ENCODE data around the gene WDR62.

WDR62 gene

DNA sequence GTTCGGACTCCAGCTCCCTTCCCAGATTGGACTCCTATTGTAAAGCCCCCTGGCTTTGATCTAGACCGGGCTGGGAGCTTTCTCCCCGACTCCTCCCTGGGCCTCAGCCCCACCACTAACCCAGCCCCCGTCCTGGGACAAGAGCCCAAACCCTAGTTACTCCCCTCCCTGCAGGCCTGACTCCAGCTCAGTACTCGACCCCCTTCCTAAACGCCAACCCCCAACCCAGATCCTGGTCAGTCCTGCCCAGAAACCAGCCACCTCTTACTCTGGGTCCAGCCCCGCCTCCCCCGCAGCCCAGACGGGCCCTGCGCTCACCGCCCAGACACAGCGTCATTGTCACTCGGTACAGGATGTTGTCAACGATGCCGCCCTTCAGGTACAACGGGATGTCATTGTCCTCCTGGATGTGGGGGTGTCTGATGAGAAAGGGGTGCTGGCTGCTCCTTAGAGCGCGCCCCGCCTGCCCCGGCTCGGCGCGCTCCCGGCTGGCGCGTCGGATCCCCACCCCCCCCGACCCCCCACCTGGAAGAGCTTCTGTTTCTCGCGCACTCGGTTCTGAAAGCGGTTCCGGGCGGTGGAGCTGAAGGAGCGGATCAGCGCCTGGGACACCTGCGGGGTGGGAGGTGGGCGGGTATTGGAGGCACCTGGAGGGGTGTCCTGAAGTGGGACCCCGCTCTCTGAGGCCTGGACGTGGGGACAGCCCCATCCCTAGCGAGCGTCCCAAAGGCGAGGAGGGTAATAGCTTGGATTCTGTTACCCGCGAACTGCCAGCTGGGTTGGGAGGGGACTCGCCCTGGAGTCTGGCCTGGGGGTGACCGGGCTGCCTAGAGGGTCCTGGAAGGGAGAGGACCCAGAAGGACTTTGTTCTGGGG lies 96.7 kb downstream of the WDR62 start:
- DNase-seq, result no peak
- Histone ChIP-seq H3K4me3 (ENCODE audit: insufficient read depth, low read depth, low read length, poor library complexity, severe bottlenecking) (no peak overlapping the region), H3K9me3 (ENCODE audit: control insufficient read depth, low read length) (no peaks in the 10 kb centered on the region), H3K27ac (ENCODE audit: insufficient read depth, low read length, poor library complexity, severe bottlenecking) (no peak overlapping the region), H3K36me3 (ENCODE audit: control insufficient read depth, insufficient read depth, low read length) (peaks cover 42% of the 10 kb centered on the region), H3K4me1 (ENCODE audit: control insufficient read depth, insufficient read depth, low read length, poor library complexity, severe bottlenecking) (no peaks in the 10 kb centered on the region), H3K27me3 (replicated peaks; ENCODE audit: control insufficient read depth, insufficient read depth, low read length, poor library complexity, severe bottlenecking) (no peaks in the 10 kb centered on the region)

DNA sequence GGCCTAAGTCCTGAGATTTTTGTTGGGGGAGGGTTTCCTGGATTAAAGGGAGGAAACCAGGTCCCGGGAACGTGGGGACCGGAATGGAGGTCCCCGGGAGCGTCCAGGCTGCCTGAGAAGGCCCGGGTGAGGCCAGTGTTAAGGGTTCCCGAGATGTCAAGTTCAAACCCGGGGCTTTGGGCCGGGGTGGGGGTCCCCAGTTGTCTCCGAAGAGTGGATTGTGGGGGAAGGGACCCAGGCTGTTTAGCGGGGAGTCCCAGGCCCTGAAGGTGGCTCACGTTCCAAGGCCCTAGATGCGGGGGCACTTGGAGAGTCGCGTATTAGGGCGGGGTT lies 97.3 kb downstream of the WDR62 start:
- Histone ChIP-seq H3K9me3 (ENCODE audit: control insufficient read depth, low read length) (no peaks in the 10 kb centered on the region), H3K4me3 (ENCODE audit: insufficient read depth, low read depth, low read length, poor library complexity, severe bottlenecking) (no peak overlapping the region), H3K36me3 (ENCODE audit: control insufficient read depth, insufficient read depth, low read length) (peaks cover 36% of the 10 kb centered on the region), H3K27me3 (replicated peaks; ENCODE audit: control insufficient read depth, insufficient read depth, low read length, poor library complexity, severe bottlenecking) (no peaks in the 10 kb centered on the region), H3K4me1 (ENCODE audit: control insufficient read depth, insufficient read depth, low read length, poor library complexity, severe bottlenecking) (no peaks in the 10 kb centered on the region), H3K27ac (ENCODE audit: insufficient read depth, low read length, poor library complexity, severe bottlenecking) (no peak overlapping the region)
- DNase-seq, result no peak

DNA sequence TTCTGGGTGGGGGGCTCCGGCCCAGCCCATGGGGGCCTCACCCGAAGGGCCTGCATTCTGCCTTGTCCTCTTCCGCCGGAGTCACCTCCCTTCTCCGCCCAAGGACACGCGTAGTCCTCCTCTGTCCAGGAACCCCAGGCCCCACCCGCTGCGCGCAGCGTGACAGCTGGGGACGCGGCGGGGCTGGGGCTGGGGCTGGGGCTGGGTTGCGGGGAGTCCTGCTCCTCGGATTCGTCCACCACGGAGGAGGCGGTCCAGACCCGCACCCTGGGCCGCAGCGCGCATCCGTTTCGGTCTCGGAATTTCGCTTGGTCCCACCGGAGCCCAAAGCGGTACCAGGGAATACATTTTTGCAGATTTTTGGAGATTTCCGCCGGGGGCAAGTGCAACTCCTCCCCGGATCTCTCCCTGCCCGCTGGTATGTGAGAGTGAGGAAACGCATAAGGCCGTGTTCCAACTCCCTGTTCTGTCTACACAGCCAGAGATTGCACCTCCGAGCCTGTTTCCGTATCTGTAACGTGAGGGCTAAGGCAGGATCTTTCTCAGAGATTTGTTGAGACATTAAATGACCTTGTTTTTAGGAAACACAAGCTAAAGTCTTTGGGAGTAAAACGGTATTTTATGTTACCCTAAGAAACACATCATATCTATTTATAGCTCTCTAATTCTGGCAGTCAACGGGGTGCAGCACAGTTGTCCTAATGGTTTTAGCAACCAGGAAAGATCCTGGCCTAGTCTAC lies 97.8 kb downstream of the WDR62 start, which contains the start of gene COX7A1:
Gene COX7A1 (minus strand): TSS at position 96 of the 740 bp plus-strand sequence. CDS start 40 bp downstream, at position 56.
- no peaks in the 10 kb centered on the region for H3K9me3 ChIP-seq (ENCODE audit: control insufficient read depth, low read length)
- H3K4me1 ChIP-seq (ENCODE audit: control insufficient read depth, insufficient read depth, low read length, poor library complexity, severe bottlenecking), result no peaks in the 10 kb centered on the region
- no peak within 1 kb of the TSS for H3K27ac ChIP-seq (ENCODE audit: insufficient read depth, low read length, poor library complexity, severe bottlenecking)
- no peak for DNase-seq
- no peak within 1 kb of the TSS for H3K4me3 ChIP-seq (ENCODE audit: insufficient read depth, low read depth, low read length, poor library complexity, severe bottlenecking)
- H3K27me3 ChIP-seq (replicated peaks; ENCODE audit: control insufficient read depth, insufficient read depth, low read length, poor library complexity, severe bottlenecking), result no peaks in the 10 kb centered on the region
- peaks cover 32% of the 10 kb centered on the region for H3K36me3 ChIP-seq (ENCODE audit: control insufficient read depth, insufficient read depth, low read length)

DNA sequence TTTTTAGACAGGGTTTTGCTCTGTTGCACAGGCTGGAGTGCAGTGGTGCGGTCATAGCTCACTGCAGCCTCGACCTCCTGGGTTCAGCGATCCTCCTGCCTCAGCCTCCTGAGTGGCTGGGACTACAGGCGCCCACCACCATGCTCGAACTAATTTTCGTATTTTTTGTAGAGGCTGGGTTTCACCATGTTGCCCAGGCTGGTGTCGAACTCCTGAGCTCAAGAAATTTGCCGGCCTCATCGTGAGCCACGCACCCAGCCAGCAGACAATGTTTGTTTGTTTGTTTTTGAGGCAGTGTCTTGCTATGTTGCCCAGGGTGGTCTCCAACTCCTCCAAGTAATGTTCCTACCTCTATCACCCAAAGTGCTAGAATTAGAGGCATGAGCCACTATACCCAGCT lies 98.4 kb downstream of the WDR62 start:
- Histone ChIP-seq H3K36me3 (ENCODE audit: control insufficient read depth, insufficient read depth, low read length) (peaks cover 28% of the 10 kb centered on the region), H3K27ac (ENCODE audit: insufficient read depth, low read length, poor library complexity, severe bottlenecking) (no peak overlapping the region), H3K27me3 (replicated peaks; ENCODE audit: control insufficient read depth, insufficient read depth, low read length, poor library complexity, severe bottlenecking) (no peaks in the 10 kb centered on the region), H3K9me3 (ENCODE audit: control insufficient read depth, low read length) (no peaks in the 10 kb centered on the region), H3K4me1 (ENCODE audit: control insufficient read depth, insufficient read depth, low read length, poor library complexity, severe bottlenecking) (no peaks in the 10 kb centered on the region), H3K4me3 (ENCODE audit: insufficient read depth, low read depth, low read length, poor library complexity, severe bottlenecking) (no peak overlapping the region)
- DNase-seq, result no peak
